Measurements from ENCODE around the gene L1CAM. TPM values are rescaled to one million over a fixed set of nuclear protein-coding genes. Genes with fewer than 3 reads are reported as not detected.

The L1CAM gene
- total and polyA plus RNA-seq, 2 of the 8 experiments (the other 6 are each of a cell fraction or from before 2014, with no cell fraction given): 11.0 to 43.0 TPM

GRCh38 chrX:153884136-153884535 is 1.8 kb downstream of the L1CAM start:
- ChIA-PET CTCF (ENCODE audit: partially characterized antibody) (interaction anchor here (0.6 to 2.4 kb wide), 13 partner anchors 23 to 121 kb away, joined by 3 to 7 read pairs (median 4); partner anchors contain the start of gene SSR4), POLR2A (ENCODE audit: partially characterized antibody) (interaction anchor here (1.0 kb wide), 1 partner anchor 67 kb away, joined by 3 read pairs; no protein-coding TSS in a partner anchor)
- Histone ChIP-seq H3K9me3 (ENCODE audit: insufficient read depth in 2 of 2, low read depth in 1 of 2, low read length in 1 of 2) (no peaks in the 10 kb centered on the region), H2BK5ac (ENCODE audit: low read depth, low read length) (no peak overlapping the region), H3K27ac (ENCODE audit: low read depth, low read length) (no peak overlapping the region), H3K56ac (replicated peaks; ENCODE audit: insufficient read length, low read depth, low read length) (no peak overlapping the region), H2BK12ac (ENCODE audit: low read depth, low read length) (no peak overlapping the region), H3K4me2 (ENCODE audit: insufficient read depth in 1 of 2, low read depth in 2 of 2, low read length in 2 of 2) (no peak overlapping the region), H3K18ac (ENCODE audit: extremely low read depth, low read length) (no peak overlapping the region), H2BK120ac (replicated peaks; ENCODE audit: low read depth, low read length) (no peak overlapping the region), H3K23me2 (ENCODE audit: low read depth, low read length) (peaks cover 8% of the 10 kb centered on the region; the same call in 1 of the 2 replicates), H3K23ac (ENCODE audit: insufficient read length) (no peak overlapping the region), H3K27me3 (replicated peaks in 1 of 4; ENCODE audit: control insufficient read depth in 3 of 4, extremely low read depth in 1 of 4, insufficient read depth in 3 of 4, low read length in 3 of 4) (peaks cover 0 to 17% (median under 1%) of the 10 kb centered on the region in 4 experiments; a peak in 3 of 7 replicates), H3K4me1 (replicated peaks in 1 of 4; ENCODE audit: control insufficient read depth in 3 of 4, insufficient read depth in 4 of 4, low read length in 3 of 4) (peaks cover 4 to 40% (median 24%) of the 10 kb centered on the region in 4 experiments), H4K8ac (ENCODE audit: extremely low read depth, insufficient read depth, low read length) (no peak overlapping the region), H2BK15ac (ENCODE audit: low read length) (no peak overlapping the region), H3K4ac (replicated peaks; ENCODE audit: insufficient read length, low read depth, low read length) (no peak overlapping the region), H4K91ac (replicated peaks; ENCODE audit: insufficient read length, low read length) (no peak overlapping the region), H3K79me1 (ENCODE audit: low read depth, low read length) (no peaks in the 10 kb centered on the region), H3K36me3 (ENCODE audit: control insufficient read depth in 2 of 4, insufficient read depth in 4 of 4, low read length in 3 of 4) (no peaks in the 10 kb centered on the region), H2AK5ac (ENCODE audit: low read depth, low read length) (no peak overlapping the region), H2AFZ (ENCODE audit: low read length) (no peak overlapping the region), H3K14ac (ENCODE audit: insufficient read length) (no peak overlapping the region), H4K5ac (ENCODE audit: insufficient read length, low read depth, low read length) (no peak overlapping the region), H3K79me2 (ENCODE audit: control insufficient read depth in 1 of 2, insufficient read depth in 2 of 2, low read length in 2 of 2) (no peaks in the 10 kb centered on the region; a peak in 1 of 4 replicates), H4K20me1 (replicated peaks in 1 of 2; ENCODE audit: control insufficient read depth in 1 of 2, insufficient read depth in 2 of 2, low read length in 2 of 2) (peaks cover 0 to 2% of the 10 kb centered on the region in 2 experiments), H2BK20ac (ENCODE audit: low read length) (no peak overlapping the region), H3K9ac (replicated peaks in 1 of 4; ENCODE audit: extremely low read depth in 1 of 4, low read depth in 3 of 4, low read length in 3 of 4) (no peak overlapping the region), H3K4me3 (ENCODE audit: extremely low read depth in 1 of 4, insufficient read depth in 2 of 4, low read depth in 3 of 4, low read length in 4 of 4) (no peak overlapping the region)
- TF ChIP-seq ASH2L (IDR thresholded peaks at IDR 0.05; ENCODE audit: low read length) (no peak), CBX5 (IDR thresholded peaks at IDR 0.05; ENCODE audit: low read depth, low read length) (no peak), KDM5A (IDR thresholded peaks at IDR 0.05; ENCODE audit: low read length) (no peak), RBBP5 (IDR thresholded peaks at IDR 0.05; ENCODE audit: borderline replicate concordance, low read depth, low read length) (no peak), RAD21 (IDR thresholded peaks at IDR 0.05 in 1 of 2, conservative IDR thresholded peaks at IDR 0.05 in 1 of 2; ENCODE audit: low read depth in 2 of 2, low read length in 2 of 2) (no peak), SIX5 (IDR thresholded peaks at IDR 0.05; ENCODE audit: low read depth, low read length) (no peak)
- 69% methylated on average over 6 of the region's 13 CpGs; no CpG with 5 or more reads in 1 of the 2 experiments for WGBS, 2 experiments (ENCODE audit: extremely low coverage in 1 of 2, insufficient coverage in 1 of 2, insufficient read length in 1 of 2, insufficient replicate concordance in 2 of 2, low coverage in 1 of 2, low lambda C conversion rate in 2 of 2, missing lambda C conversion rate in 1 of 2)
- FAIRE-seq: no peak
- DNase-seq (ENCODE audit: low read depth in 1 of 2, low spot score in 2 of 2): no peak
